HEK293 (cell line): Measurements from ENCODE around the gene MBD1.

ENCODE experiments used
- BCL11A ChIP-seq: fragments of 450-650 bp; formaldehyde crosslinking; IDR thresholded peaks from 2 replicates; pipeline ENCODE4 v1.5.1; 2016; ENCODE audit warnings: low read depth, missing biosample characterization, missing genetic modification characterization
- MEIS1 ChIP-seq: sonication (generic); formaldehyde crosslinking; IDR thresholded peaks from 2 replicates; pipeline ENCODE4 v1.8.1; 2022; ENCODE audit warnings: missing genetic modification reagents, mild to moderate bottlenecking, borderline replicate concordance
- PATZ1 ChIP-seq: fragments of 450-650 bp; formaldehyde crosslinking; IDR thresholded peaks from 2 replicates; pipeline ENCODE4 v1.5.1; 2016; ENCODE audit warnings: missing biosample characterization, missing genetic modification characterization
- PBX3 ChIP-seq: sonication (generic); formaldehyde crosslinking; IDR thresholded peaks from 2 replicates; pipeline ENCODE4 v1.8.1; 2022; ENCODE audit warnings: mild to moderate bottlenecking, moderate library complexity, missing genetic modification reagents
- ZBTB21 ChIP-seq: fragments of 450-650 bp; formaldehyde crosslinking; IDR thresholded peaks from 2 replicates; pipeline ENCODE4 v1.5.1; 2017; ENCODE audit warnings: missing biosample characterization, missing genetic modification characterization
- ZBTB8A ChIP-seq: fragments of 450-650 bp; formaldehyde crosslinking; IDR thresholded peaks from 2 replicates; pipeline ENCODE4 v1.5.1; 2016; ENCODE audit warnings: missing biosample characterization, missing genetic modification characterization
- ZNF426 ChIP-seq: fragments of 450-650 bp; formaldehyde crosslinking; IDR thresholded peaks from 2 replicates; pipeline ENCODE4 v1.5.1; 2017; ENCODE audit warnings: missing biosample characterization, missing genetic modification characterization, mild to moderate bottlenecking, inconsistent platforms, moderate library complexity
- ZNF544 ChIP-seq: fragments of 450-650 bp; formaldehyde crosslinking; IDR thresholded peaks from 2 replicates; pipeline ENCODE4 v1.5.0; 2017; ENCODE audit warnings: missing biosample characterization, missing genetic modification characterization
- ZNF707 ChIP-seq: fragments of 450-650 bp; formaldehyde crosslinking; IDR thresholded peaks from 2 replicates; pipeline ENCODE4 v1.5.1; 2016; ENCODE audit warnings: missing biosample characterization, missing genetic modification characterization
- TF ChIP-seq, protein P1 (sequence below): fragments of 450-650 bp; formaldehyde crosslinking; IDR thresholded peaks from 2 replicates; pipeline ENCODE4 v1.5.1; 2016; ENCODE audit warnings: missing biosample characterization, missing genetic modification characterization

- TF ChIP-seq PBX3 (CRISPR knock-in tag) = no peak
- no peak for TF ChIP-seq ZNF426
- no peak for TF ChIP-seq PATZ1 (tag by site-specific recombination)
- no peak for TF ChIP-seq MEIS1 (CRISPR knock-in tag)
- no peak for TF ChIP-seq ZBTB21 (tag by site-specific recombination)
- TF ChIP-seq, protein P1, sequence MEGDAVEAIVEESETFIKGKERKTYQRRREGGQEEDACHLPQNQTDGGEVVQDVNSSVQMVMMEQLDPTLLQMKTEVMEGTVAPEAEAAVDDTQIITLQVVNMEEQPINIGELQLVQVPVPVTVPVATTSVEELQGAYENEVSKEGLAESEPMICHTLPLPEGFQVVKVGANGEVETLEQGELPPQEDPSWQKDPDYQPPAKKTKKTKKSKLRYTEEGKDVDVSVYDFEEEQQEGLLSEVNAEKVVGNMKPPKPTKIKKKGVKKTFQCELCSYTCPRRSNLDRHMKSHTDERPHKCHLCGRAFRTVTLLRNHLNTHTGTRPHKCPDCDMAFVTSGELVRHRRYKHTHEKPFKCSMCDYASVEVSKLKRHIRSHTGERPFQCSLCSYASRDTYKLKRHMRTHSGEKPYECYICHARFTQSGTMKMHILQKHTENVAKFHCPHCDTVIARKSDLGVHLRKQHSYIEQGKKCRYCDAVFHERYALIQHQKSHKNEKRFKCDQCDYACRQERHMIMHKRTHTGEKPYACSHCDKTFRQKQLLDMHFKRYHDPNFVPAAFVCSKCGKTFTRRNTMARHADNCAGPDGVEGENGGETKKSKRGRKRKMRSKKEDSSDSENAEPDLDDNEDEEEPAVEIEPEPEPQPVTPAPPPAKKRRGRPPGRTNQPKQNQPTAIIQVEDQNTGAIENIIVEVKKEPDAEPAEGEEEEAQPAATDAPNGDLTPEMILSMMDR (tag by site-specific recombination) = no peak
- TF ChIP-seq ZBTB8A (tag by site-specific recombination) = no peak
- no peak for TF ChIP-seq ZNF707 (tag by site-specific recombination)
- TF ChIP-seq ZNF544 (tag by site-specific recombination) = no peak
- no peak for TF ChIP-seq BCL11A (tag by site-specific recombination)
Measured at GRCh38 chr18:50285631-50286321, 4.5 kb upstream of the MBD1 start.
